NCI-H1417 treated with DMSO at 0.1 percent for 48 hours (cell line): ENCODE measurements around the gene VGF.
"Not testable (repeated sequence)": the region's sequence is repeated elsewhere in the genome, so short reads cannot be mapped to it uniquely, and the experiment has no call there.

Source experiments
- DNase-seq: peaks from one replicate; lab custom pipeline; 2025; lab: John Stamatoyannopoulos, UW

Gene VGF

GRCh38 chr7:101115215-101115614 is 50.2 kb downstream of the VGF start:
- DNase-seq = no peak

GRCh38 chr7:101114492-101114891 is 50.9 kb downstream of the VGF start:
- no peak for DNase-seq

- no peak for DNase-seq
Measured at GRCh38 chr7:101113836-101114235, 51.5 kb downstream of the VGF start.

GRCh38 chr7:101113140-101113539 is 52.2 kb downstream of the VGF start:
- DNase-seq = not testable (repeated sequence)
